GM21619 (cell line): ENCODE results near the gene SAV1.
"Not testable (repeated sequence)": the region's sequence is repeated elsewhere in the genome, so short reads cannot be mapped to it uniquely, and the experiment has no call there.

ENCODE experiments used
- ATAC-seq: cut with Tn5 transposase; IDR thresholded peaks from one replicate; pipeline ENCODE4 v1.9.1; 2021; ENCODE audit not compliant: unreplicated experiment

The SAV1 gene

GRCh38 chr14:50666772-50667683 lies 1.1 kb downstream of the SAV1 start:
- ATAC-seq: no peak

DNA sequence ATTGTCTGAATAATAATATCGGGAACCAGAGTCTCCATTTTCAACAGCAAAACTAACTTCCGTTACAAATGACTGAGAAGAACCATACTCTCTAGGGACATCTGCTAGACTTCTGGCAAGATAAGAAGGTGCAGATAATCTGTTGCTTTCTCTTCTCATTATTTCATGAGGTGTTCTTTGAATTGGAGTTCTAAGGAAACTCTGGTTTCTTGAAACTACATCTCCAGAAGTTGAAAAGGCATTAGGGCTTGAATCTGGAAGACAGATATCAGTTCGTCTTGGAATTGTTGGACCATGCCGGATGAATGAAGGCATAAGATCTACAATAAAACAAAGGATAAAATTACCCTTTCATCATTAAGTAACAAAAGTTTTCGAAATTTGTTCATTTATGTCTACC lies 2.8 kb downstream of the SAV1 start:
- not testable (repeated sequence) for ATAC-seq

- ATAC-seq: not testable (repeated sequence)
Observed at GRCh38 chr14:50664579-50664978, 3.5 kb downstream of the SAV1 start.

- no peak for ATAC-seq
Observed at GRCh38 chr14:50659327-50659974, 8.7 kb downstream of the SAV1 start.

GRCh38 chr14:50658203-50658602 lies 9.9 kb downstream of the SAV1 start:
- no peak for ATAC-seq

- ATAC-seq: no peak
Observed at GRCh38 chr14:50657753-50658152, 10.4 kb downstream of the SAV1 start.

- ATAC-seq: no peak
Observed at GRCh38 chr14:50656776-50657175, 11.3 kb downstream of the SAV1 start.

DNA sequence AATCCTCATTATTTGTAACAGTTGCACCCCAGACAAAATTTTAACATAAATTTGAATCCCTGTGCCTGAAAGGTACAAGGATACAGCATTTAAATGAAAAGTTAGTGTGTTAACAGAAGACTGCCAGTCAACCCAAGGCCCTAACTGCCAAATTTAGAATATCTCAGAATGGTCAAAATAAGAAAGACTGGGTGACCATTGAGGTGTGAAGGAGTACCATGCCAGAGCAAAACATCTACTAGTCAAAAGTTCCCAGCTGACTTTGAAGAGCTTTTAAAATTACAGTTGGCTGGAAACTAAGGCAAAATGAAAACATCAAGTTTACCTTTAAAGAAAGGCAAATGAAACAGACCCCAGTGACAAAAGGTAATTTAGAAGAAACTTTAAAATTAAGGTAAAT lies 18.4 kb downstream of the SAV1 start:
- no peak for ATAC-seq

DNA sequence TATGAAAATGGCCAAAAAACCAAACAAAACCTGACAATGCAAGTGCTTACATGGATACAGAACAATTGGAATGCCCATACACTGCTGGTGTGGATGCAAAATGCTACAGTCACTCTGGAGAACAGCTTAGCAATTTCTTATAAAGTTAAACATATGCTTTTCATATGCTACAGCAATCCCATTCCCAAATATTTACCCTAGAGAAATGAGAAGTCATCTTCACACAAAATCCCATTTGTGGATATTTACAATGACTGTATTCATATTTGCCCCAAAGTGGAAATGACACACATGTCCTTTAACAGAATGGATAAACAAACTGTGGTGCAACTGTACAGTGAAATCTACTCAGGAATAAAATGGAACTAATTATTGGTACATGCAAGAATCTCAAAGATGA lies 20.4 kb downstream of the SAV1 start:
- ATAC-seq: no peak

DNA sequence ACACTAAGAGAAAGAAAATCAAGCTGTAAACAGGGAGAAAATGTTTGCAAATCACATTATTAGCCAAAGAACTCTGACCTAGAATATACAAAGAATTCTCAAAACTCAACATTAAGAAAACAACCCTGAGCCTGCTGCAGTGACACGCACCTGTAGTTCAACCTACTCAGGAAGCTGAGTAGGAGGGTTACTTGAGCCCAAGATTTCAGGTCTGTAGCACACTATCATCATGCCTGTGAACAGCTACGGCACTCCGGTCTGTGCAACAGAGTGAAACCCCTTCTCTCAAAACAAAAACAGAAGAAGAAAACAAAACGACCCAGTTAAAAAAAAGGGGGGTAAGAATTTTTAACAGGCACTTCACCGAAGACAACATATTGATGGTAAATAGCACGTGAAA lies 20.8 kb downstream of the SAV1 start:
- peak; percentile 89 for ATAC-seq

- no peak for ATAC-seq
Observed at GRCh38 chr14:50635141-50635540, 33.0 kb downstream of the SAV1 start.

GRCh38 chr14:50633954-50634353 lies 34.2 kb downstream of the SAV1 start:
- ATAC-seq: no peak

GRCh38 chr14:50631408-50631821 lies 36.7 kb downstream of the SAV1 start:
- no peak for ATAC-seq

GRCh38 chr14:50624947-50625346 lies 43.2 kb downstream of the SAV1 start:
- not testable (repeated sequence) for ATAC-seq

DNA sequence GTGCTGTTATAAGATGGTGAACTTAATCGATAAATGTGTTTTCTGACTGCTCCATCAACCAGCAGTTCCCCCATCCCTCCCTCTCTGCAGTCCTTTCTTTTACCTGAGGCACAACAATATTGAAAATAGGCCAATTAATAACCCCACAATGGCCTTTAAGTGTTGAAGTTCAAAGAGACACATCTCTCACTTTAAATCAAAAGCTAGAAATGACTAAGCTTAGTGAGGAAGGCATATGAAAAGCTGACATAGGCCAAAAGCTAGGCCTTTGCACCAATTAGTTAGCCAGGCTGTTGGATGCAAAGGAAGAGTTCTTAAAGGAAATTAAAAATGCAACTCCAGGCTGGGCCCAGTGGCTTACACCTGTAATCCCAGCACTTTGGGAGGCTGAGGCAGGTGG lies 43.7 kb downstream of the SAV1 start:
- ATAC-seq: peak; percentile 50

DNA sequence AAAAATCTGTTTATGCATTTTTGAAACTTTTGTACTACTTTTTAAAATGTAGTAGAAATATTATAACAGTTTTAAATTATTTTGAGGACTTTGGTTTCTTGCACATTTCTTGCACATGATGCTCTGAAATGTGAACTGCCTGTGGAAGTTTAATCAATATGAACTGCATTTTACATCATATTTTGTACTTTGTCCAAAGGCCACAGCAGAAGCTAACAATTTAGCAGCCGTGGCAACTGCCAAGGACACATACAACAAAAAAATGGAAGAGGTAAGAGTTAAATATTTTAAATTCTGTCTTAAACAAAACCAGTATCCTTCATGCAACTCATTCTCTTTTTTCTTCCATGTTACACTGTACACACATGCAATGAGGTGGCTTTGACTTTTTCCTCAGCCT lies 45.1 kb downstream of the SAV1 start:
- ATAC-seq: no peak

DNA sequence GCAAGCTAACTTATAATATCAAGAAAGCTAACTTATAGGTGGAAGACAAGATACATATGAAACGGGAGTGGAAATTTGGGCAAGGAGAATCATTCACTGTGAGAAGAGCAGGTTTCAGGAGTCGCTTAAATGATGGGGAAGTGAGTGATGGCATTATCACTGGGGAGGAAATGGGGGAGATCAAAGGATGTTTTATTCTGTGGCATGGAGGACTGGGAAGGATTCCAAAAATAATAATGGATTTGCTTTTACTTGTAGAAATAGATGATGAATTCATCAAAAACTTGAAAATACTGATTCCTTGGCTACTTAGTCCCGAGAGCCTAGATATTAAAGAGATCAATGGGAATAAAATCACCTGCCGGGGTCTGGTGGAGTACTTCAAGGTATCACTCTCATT lies 47.8 kb downstream of the SAV1 start:
- ATAC-seq: no peak

GRCh38 chr14:50619569-50620141 lies 48.5 kb downstream of the SAV1 start:
- no peak for ATAC-seq

- no peak for ATAC-seq
Observed at GRCh38 chr14:50616275-50616674, 51.8 kb downstream of the SAV1 start.

GRCh38 chr14:50615552-50615951 lies 52.6 kb downstream of the SAV1 start:
- ATAC-seq: no peak

DNA sequence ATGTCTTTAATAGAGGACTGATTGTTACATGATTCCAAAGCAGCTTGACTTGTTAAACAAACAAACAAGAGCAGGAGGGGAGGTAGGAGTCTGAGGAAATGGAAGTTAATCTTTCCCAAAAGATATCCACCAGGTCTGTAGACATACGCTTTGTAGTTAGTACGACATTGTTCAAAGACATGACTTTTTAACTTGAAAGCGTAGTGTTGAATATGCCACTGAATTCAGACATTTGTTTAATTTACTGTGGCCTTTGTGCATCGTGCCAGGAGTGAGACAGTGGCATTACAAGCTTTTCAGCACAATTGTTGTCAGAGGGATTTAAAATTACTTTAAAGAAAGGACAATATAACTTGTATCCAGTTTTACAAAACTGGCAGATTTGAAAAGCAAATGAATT lies 53.0 kb downstream of the SAV1 start:
- ATAC-seq: no peak

DNA sequence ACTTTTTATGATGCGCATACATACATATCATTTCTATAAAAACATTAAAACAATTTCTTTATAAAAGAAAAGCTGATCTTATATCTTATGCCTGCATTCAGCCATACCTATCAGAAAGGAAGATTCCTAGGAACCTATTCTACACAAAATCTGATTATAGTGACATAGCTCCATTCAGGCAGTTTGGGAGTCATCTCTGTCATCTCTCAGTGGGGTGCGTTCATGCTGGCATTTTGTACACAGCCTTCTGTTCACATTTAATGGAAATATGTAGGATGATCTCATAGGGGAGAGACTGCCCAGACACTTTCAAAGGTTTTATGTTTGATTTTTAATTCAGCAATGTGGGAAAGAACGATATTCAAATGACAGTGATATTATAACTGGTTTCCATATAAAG lies 55.3 kb downstream of the SAV1 start:
- no peak for ATAC-seq
